H9 (cell line): ENCODE results near the gene CDH26. TPM values are rescaled to one million over a fixed set of nuclear protein-coding genes. Genes with fewer than 3 reads are reported as not detected.

Experiments used
- DNase-seq: peaks from one replicate; pipeline ENCODE4 v3.0.0-alpha.2; 2017
- H2AFZ ChIP-seq: one replicate; pipeline ENCODE4 v1.6.1; 2013; ENCODE audit warnings: mild to moderate bottlenecking, low read length, control low read depth, moderate library complexity
- H2AK5ac ChIP-seq: 2 replicates; pipeline ENCODE4 v1.6.1; 2013; ENCODE audit warnings: low read length, control low read depth, mixed read lengths; ENCODE audit not compliant: insufficient read length
- H2BK120ac ChIP-seq: one replicate; pipeline ENCODE4 v1.6.1; 2013; ENCODE audit warnings: low read depth, mild to moderate bottlenecking, low read length, control low read depth, inconsistent platforms; ENCODE audit not compliant: poor library complexity, severe bottlenecking
- H2BK12ac ChIP-seq: 2 replicates; pipeline ENCODE4 v1.6.1; 2013; ENCODE audit warnings: low read length, control low read depth, mixed read lengths, low read depth; ENCODE audit not compliant: insufficient read length
- H2BK15ac ChIP-seq: 2 replicates; pipeline ENCODE4 v1.6.1; 2013; ENCODE audit warnings: low read depth, low read length, control low read depth
- H2BK20ac ChIP-seq: one replicate; pipeline ENCODE4 v1.6.1; 2013; ENCODE audit warnings: low read depth, mild to moderate bottlenecking, low read length, control low read depth, inconsistent platforms; ENCODE audit not compliant: poor library complexity, severe bottlenecking
- H2BK5ac ChIP-seq: 2 replicates; pipeline ENCODE4 v1.6.1; 2013; ENCODE audit warnings: low read length, control low read depth, mixed read lengths; ENCODE audit not compliant: insufficient read length
- H3K14ac ChIP-seq: 2 replicates; pipeline ENCODE4 v1.6.1; 2013; ENCODE audit warnings: low read length, control low read depth; ENCODE audit not compliant: insufficient read depth
- H3K18ac ChIP-seq: 2 replicates; pipeline ENCODE4 v1.6.1; 2013; ENCODE audit warnings: low read depth, mild to moderate bottlenecking, mixed read lengths, low read length, control low read depth; ENCODE audit not compliant: insufficient read length
- H3K23ac ChIP-seq: 2 replicates; pipeline ENCODE4 v1.6.1; 2013; ENCODE audit warnings: low read length, control low read depth, mixed read lengths, low read depth; ENCODE audit not compliant: insufficient read length
- H3K23me2 ChIP-seq: 2 replicates; pipeline ENCODE4 v1.6.1; 2013; ENCODE audit warnings: low read depth, mild to moderate bottlenecking, mixed read lengths, low read length, control low read depth; ENCODE audit not compliant: insufficient read length, poor library complexity, severe bottlenecking
- H3K27ac ChIP-seq: 2 replicates; pipeline ENCODE4 v1.5.1; 2013; ENCODE audit warnings: low read length, control low read depth, mixed read lengths, low read depth; ENCODE audit not compliant: insufficient read length
- H3K27me3 ChIP-seq: 2 replicates; pipeline ENCODE4 v1.6.1; 2013; ENCODE audit warnings: low read length, control low read depth, inconsistent platforms; ENCODE audit not compliant: insufficient read depth
- H3K4ac ChIP-seq: 2 replicates; pipeline ENCODE4 v1.6.1; 2013; ENCODE audit warnings: low read depth, mild to moderate bottlenecking, control low read depth, inconsistent platforms, low read length, moderate library complexity
- H3K4me1 ChIP-seq: 2 replicates; pipeline ENCODE4 v1.6.1; 2013; ENCODE audit warnings: low read length, control low read depth, inconsistent platforms; ENCODE audit not compliant: insufficient read depth
- H3K4me2 ChIP-seq: 2 replicates; pipeline ENCODE4 v1.6.1; 2013; ENCODE audit warnings: low read length, control low read depth, mixed read lengths; ENCODE audit not compliant: insufficient read length, insufficient read depth
- H3K56ac ChIP-seq: 2 replicates; pipeline ENCODE4 v1.6.1; 2013; ENCODE audit warnings: low read depth, mild to moderate bottlenecking, mixed read lengths, low read length, control low read depth; ENCODE audit not compliant: insufficient read length
- H3K79me1 ChIP-seq: 2 replicates; pipeline ENCODE4 v1.6.1; 2013; ENCODE audit warnings: low read depth, mild to moderate bottlenecking, moderate library complexity, low read length, control low read depth, inconsistent platforms; ENCODE audit not compliant: insufficient read depth, poor library complexity, severe bottlenecking
- H3K79me2 ChIP-seq: 2 replicates; pipeline ENCODE4 v1.6.1; 2013; ENCODE audit warnings: low read length, control low read depth, inconsistent platforms; ENCODE audit not compliant: insufficient read depth
- H3K9ac ChIP-seq: 2 replicates; pipeline ENCODE4 v1.6.1; 2013; ENCODE audit warnings: low read length, control low read depth, mixed read lengths; ENCODE audit not compliant: insufficient read length; ENCODE audit errors: extremely low read depth
- H3K9me3 ChIP-seq: one replicate; pipeline ENCODE4 v1.6.1; 2013; ENCODE audit warnings: low read depth, low read length, inconsistent platforms; ENCODE audit not compliant: control insufficient read depth
- H3T11ph ChIP-seq: one replicate; pipeline ENCODE4 v1.6.1; 2013; ENCODE audit warnings: mild to moderate bottlenecking, low read length, control low read depth, inconsistent platforms
- H4K20me1 ChIP-seq: one replicate; pipeline ENCODE4 v1.6.1; 2013; ENCODE audit not compliant: control insufficient read depth, insufficient read length, insufficient read depth
- H4K5ac ChIP-seq: 2 replicates; pipeline ENCODE4 v1.6.1; 2013; ENCODE audit warnings: low read depth, mild to moderate bottlenecking, mixed read lengths, low read length, control low read depth; ENCODE audit not compliant: insufficient read length
- H4K8ac ChIP-seq: replicated peaks from 2 replicates; pipeline ENCODE4 v1.6.1; 2013; ENCODE audit warnings: low read length, control low read depth, mixed read lengths, low read depth; ENCODE audit not compliant: insufficient read length
- H4K91ac ChIP-seq: 2 replicates; pipeline ENCODE4 v1.6.1; 2013; ENCODE audit warnings: low read depth, mild to moderate bottlenecking, moderate library complexity, mixed read lengths, low read length, control low read depth; ENCODE audit not compliant: insufficient read length
- H3K27ac Mint-ChIP-seq, 3 experiments: 2 replicates in 2 of 3; 3 replicates in 1 of 3; pipeline ENCODE4 v1.8.0; 2020 to 2021; ENCODE audit warnings: mixed read lengths in 3 of 3, mild to moderate bottlenecking in 1 of 3, moderate library complexity in 1 of 3
- H3K27me3 Mint-ChIP-seq: 2 replicates; pipeline ENCODE4 v1.8.0; 2021; ENCODE audit warnings: low read depth, mild to moderate bottlenecking, moderate library complexity, mixed read lengths
- H3K36me3 Mint-ChIP-seq, 3 experiments: 2 replicates in 2 of 3; 3 replicates in 1 of 3; pipeline ENCODE4 v1.8.0; 2020 to 2021; ENCODE audit warnings: low read depth in 3 of 3, mixed read lengths in 3 of 3; ENCODE audit not compliant: insufficient read depth in 1 of 3
- H3K4me1 Mint-ChIP-seq, 2 experiments: 2 replicates each; pipeline ENCODE4 v1.8.0; 2020; ENCODE audit warnings: mixed read lengths in 2 of 2
- H3K4me3 Mint-ChIP-seq, 2 experiments: 2 replicates in 1 of 2; 3 replicates in 1 of 2; pipeline ENCODE4 v1.8.0; 2020 to 2021; ENCODE audit warnings: mild to moderate bottlenecking in 2 of 2, mixed read lengths in 2 of 2, moderate library complexity in 1 of 2
- H3K9me3 Mint-ChIP-seq, 2 experiments: 2 replicates in 1 of 2; 3 replicates in 1 of 2; pipeline ENCODE4 v1.8.0; 2020; ENCODE audit warnings: mild to moderate bottlenecking in 2 of 2, mixed read lengths in 2 of 2, moderate library complexity in 1 of 2
- CTCF ChIP-seq: fragments of 200-600 bp; sonication (generic); conservative IDR thresholded peaks from 3 replicates; pipeline ENCODE4 v1.8.0; 2021; ENCODE audit warnings: antibody characterized with exemption, mild to moderate bottlenecking
- WGBS: extraction: QIAGEN DNeasy Blood & Tissue Kit; methylation state at CpG from one replicate; pipeline ENCODE4 v1.1.7; 2013; ENCODE audit warnings: missing lambda C conversion rate, low lambda C conversion rate, mixed read lengths; ENCODE audit not compliant: insufficient read length; ENCODE audit errors: extremely low coverage; 5-methylcytosine and 5-hydroxymethylcytosine counted together
- total RNA-seq: library from RNA; stranded (reverse); gene quantifications from 2 replicates; pipeline ENCODE4 v1.2.1, GENCODE V29; 2021

Gene CDH26
- total RNA-seq, 1 experiment from 2014 or later = 0.79 TPM

- Mint-ChIP-seq H3K9me3 (peaks cover 0 to 1% of the 10 kb centered on the region in 2 experiments; a peak in 2 of 5 replicates), H3K36me3 (peaks cover 0 to 2% (median 0%) of the 10 kb centered on the region in 3 experiments; a peak in 1 of 7 replicates)
- H2AFZ ChIP-seq = no peak within 1 kb of the TSS
These were observed 24.9 kb upstream of the CDH26 start, which contains the start of gene SYCP2 for GRCh38 chr20:59933296-59933848. Gene SYCP2 (minus strand): TSS chr20:59933637. CDS start chr20:59922413, 11,224 bp downstream.

More at GRCh38 chr20:59933296-59933848, 24.9 kb upstream of the CDH26 start, which contains the start of gene SYCP2:
- peak within 1 kb of the TSS; percentile 53 to 79 for H3K4me3 Mint-ChIP-seq
- peaks cover 5% of the 10 kb centered on the region for H3K23me2 ChIP-seq
- H3T11ph ChIP-seq = no peak within 1 kb of the TSS
- WGBS = no CpG with 5 or more reads among the region's 65 CpGs
- H2BK12ac ChIP-seq = no peak within 1 kb of the TSS
- no peak within 1 kb of the TSS for H3K56ac ChIP-seq
- H3K4me2 ChIP-seq = peak within 1 kb of the TSS; percentile 53
- H3K18ac ChIP-seq = no peak within 1 kb of the TSS
- H3K27ac Mint-ChIP-seq = no peak within 1 kb of the TSS; a peak in 1 of 7 replicates
- H3K14ac ChIP-seq = no peak within 1 kb of the TSS
- H2BK120ac ChIP-seq = no peak within 1 kb of the TSS
- no peak within 1 kb of the TSS for H2BK15ac ChIP-seq
- H3K27me3 ChIP-seq = peaks cover 2% of the 10 kb centered on the region; the same call in 1 of the 2 replicates
- H3K79me1 ChIP-seq = no peaks in the 10 kb centered on the region
- no peaks in the 10 kb centered on the region for H3K9me3 ChIP-seq
- H3K9ac ChIP-seq = no peak within 1 kb of the TSS
- no peak within 1 kb of the TSS for H4K8ac ChIP-seq
- TF ChIP-seq CTCF = no peak
- no peaks in the 10 kb centered on the region for H4K20me1 ChIP-seq
- peaks cover 6 to 19% of the 10 kb centered on the region in 2 experiments for H3K4me1 Mint-ChIP-seq
- no peak within 1 kb of the TSS for H2BK5ac ChIP-seq
- H4K91ac ChIP-seq = no peak within 1 kb of the TSS
- DNase-seq = peak; percentile 60
- H3K27ac ChIP-seq = no peak within 1 kb of the TSS
- H3K4ac ChIP-seq = no peak within 1 kb of the TSS
- no peak within 1 kb of the TSS for H2BK20ac ChIP-seq
- peaks cover 41% of the 10 kb centered on the region for H3K27me3 Mint-ChIP-seq
- no peak within 1 kb of the TSS for H2AK5ac ChIP-seq
- H4K5ac ChIP-seq = no peak within 1 kb of the TSS
- H3K79me2 ChIP-seq = no peaks in the 10 kb centered on the region
- no peaks in the 10 kb centered on the region for H3K4me1 ChIP-seq
- H3K23ac ChIP-seq = no peak within 1 kb of the TSS
